ENCODE data around the gene TSPAN13. TPM values are rescaled to one million over a fixed set of nuclear protein-coding genes. Genes with fewer than 3 reads are reported as not detected.

The TSPAN13 gene
- total and polyA plus RNA-seq, 12 donors: 6.8 to 40.1 (median 11.8) TPM

DNA sequence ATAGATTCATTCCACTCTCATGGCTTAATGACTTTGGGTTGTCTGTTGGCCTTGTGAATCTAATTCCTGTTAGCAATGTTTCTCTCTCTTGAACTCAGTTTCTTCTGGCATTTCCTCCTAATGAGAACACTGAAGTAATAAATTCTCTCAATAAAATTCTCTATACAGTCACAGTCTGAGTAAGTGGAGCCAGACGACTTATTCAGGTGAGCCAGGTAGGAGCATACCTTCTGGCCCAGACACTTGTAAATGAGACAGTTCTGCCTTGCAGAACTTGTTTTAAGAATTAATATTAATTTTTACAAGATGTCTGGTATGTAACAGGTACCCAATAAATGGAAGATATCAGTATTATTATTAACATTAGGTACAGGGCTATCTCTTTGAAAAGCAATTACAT, 79.8 kb downstream of the TSPAN13 start:
- TF ChIP-seq, protein P1, sequence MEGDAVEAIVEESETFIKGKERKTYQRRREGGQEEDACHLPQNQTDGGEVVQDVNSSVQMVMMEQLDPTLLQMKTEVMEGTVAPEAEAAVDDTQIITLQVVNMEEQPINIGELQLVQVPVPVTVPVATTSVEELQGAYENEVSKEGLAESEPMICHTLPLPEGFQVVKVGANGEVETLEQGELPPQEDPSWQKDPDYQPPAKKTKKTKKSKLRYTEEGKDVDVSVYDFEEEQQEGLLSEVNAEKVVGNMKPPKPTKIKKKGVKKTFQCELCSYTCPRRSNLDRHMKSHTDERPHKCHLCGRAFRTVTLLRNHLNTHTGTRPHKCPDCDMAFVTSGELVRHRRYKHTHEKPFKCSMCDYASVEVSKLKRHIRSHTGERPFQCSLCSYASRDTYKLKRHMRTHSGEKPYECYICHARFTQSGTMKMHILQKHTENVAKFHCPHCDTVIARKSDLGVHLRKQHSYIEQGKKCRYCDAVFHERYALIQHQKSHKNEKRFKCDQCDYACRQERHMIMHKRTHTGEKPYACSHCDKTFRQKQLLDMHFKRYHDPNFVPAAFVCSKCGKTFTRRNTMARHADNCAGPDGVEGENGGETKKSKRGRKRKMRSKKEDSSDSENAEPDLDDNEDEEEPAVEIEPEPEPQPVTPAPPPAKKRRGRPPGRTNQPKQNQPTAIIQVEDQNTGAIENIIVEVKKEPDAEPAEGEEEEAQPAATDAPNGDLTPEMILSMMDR (IDR thresholded peaks at IDR 0.05): no peak
- H3K9me3 ChIP-seq: peaks cover 0 to 12% (median 2%) of the 10 kb centered on the region in 11 donors
- no peaks in the 10 kb centered on the region for H3K36me3 ChIP-seq
- ATAC-seq (no peak), DNase-seq (no peak)
- no peaks in the 10 kb centered on the region for H3K27me3 ChIP-seq
- no peak overlapping the region for H3K27ac ChIP-seq
- intact Hi-C loops (cut with DNase I): no loop called here
- 92 to 94% methylated on average over 1 of the region's 1 CpG for WGBS, 2 donors
- H3K4me1 ChIP-seq: no peaks in the 10 kb centered on the region
- H3K4me3 ChIP-seq: no peak overlapping the region

Other genes with a start within 250 kb of the TSPAN13 start
- not detected for gene LRRC72, start 226.9 kb upstream of the TSPAN13 start, total RNA-seq
- gene LRRC72, start 226.9 kb upstream of the TSPAN13 start, polyA plus RNA-seq: not detected
- gene ANKMY2, start 108.0 kb upstream of the TSPAN13 start, total RNA-seq: 10 to 100 TPM; 21.1 to 46.7 (median 35.8) TPM
- gene ANKMY2, start 108.0 kb upstream of the TSPAN13 start, polyA plus RNA-seq: 10 to 100 TPM; 10.7 to 13.3 TPM
- gene BZW2, start 107.6 kb upstream of the TSPAN13 start, total RNA-seq: 100 to 1,000 TPM; 231 to 470 (median 351) TPM
- gene BZW2, start 107.6 kb upstream of the TSPAN13 start, polyA plus RNA-seq: 100 to 1,000 TPM; 147 to 177 TPM
- gene AGR2, start 51.2 kb downstream of the TSPAN13 start, total RNA-seq: not detected
- gene AGR2, start 51.2 kb downstream of the TSPAN13 start, polyA plus RNA-seq: not detected
- not detected for gene AGR3, start 128.2 kb downstream of the TSPAN13 start, total RNA-seq
- gene AGR3, start 128.2 kb downstream of the TSPAN13 start, polyA plus RNA-seq: not detected